ENCODE data around the gene RGS8.

- no peak for TF ChIP-seq CTCF (IDR thresholded peaks at IDR 0.05)
- TF ChIP-seq ZFX (IDR thresholded peaks at IDR 0.05; ENCODE audit: borderline replicate concordance), result no peak
These were observed 41.9 kb downstream of the RGS8 start for GRCh38 chr1:182642461-182642860.

Measured in 22Rv1 (cell line).